PFSK-1 (cell line): ENCODE results near the gene LMO7.

Experiments
- POLR2AphosphoS5 ChIP-seq: IDR thresholded peaks from 2 replicates; pipeline ENCODE4 v1.6.1; 2012; ENCODE audit warnings: low read depth, mild to moderate bottlenecking, control low read depth, low read length, moderate library complexity
- TAF1 ChIP-seq: IDR thresholded peaks from 2 replicates; pipeline ENCODE4 v1.6.1; 2012; ENCODE audit warnings: low read length, control low read depth, borderline replicate concordance; ENCODE audit not compliant: insufficient read depth

DNA sequence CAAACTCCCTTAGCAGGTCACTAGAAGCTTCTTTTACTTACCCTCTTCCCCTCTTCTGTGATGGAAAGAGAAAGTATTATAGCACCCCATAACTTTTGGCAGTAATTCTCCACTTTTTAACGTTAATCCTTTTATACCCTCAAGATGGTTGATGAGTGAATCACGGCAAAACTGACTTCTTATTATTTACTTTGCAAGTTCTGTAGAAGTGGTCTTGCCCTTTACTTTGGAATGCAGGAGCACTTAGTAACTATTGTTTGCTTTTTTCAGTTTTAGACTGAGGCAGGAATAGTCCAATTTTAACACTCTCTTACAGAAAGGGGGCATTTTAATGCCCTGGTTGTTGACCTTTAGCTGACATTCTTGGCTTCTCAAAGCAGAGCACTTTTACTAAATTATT is 260.1 kb downstream of the LMO7 start:
- TF ChIP-seq POLR2AphosphoS5 (no peak), TAF1 (no peak)
